Osteoblast (primary cell): Measurements from ENCODE around the gene OPRD1. TPM values are rescaled to one million over a fixed set of nuclear protein-coding genes. Genes with fewer than 3 reads are reported as not detected.

ENCODE experiments used
- DNase-seq: peaks from one replicate; pipeline ENCODE4 v3.0.0; 2011; ENCODE audit warnings: low spot score, mixed read lengths; ENCODE audit not compliant: insufficient read length; ENCODE audit errors: missing footprints
- H2AFZ ChIP-seq: 2 replicates; pipeline ENCODE4 v1.6.0; 2011; ENCODE audit warnings: mild to moderate bottlenecking, low read length
- H3K27ac ChIP-seq: 2 replicates; pipeline ENCODE4 v1.5.1; 2011; ENCODE audit warnings: mild to moderate bottlenecking, low read depth, low read length, moderate library complexity
- H3K27me3 ChIP-seq: 2 replicates; pipeline ENCODE4 v1.6.0; 2012; ENCODE audit warnings: mild to moderate bottlenecking, control low read depth, inconsistent platforms, low read length, moderate library complexity; ENCODE audit not compliant: insufficient read depth
- H3K36me3 ChIP-seq: 2 replicates; pipeline ENCODE4 v1.5.1; 2011; ENCODE audit warnings: mild to moderate bottlenecking, low read length, control low read depth, moderate library complexity; ENCODE audit not compliant: insufficient read depth
- H3K4me1 ChIP-seq: 2 replicates; pipeline ENCODE4 v1.5.1; 2011; ENCODE audit warnings: mild to moderate bottlenecking, low read length, control low read depth, moderate library complexity; ENCODE audit not compliant: insufficient read depth
- H3K4me2 ChIP-seq: 2 replicates; pipeline ENCODE4 v1.6.0; 2011; ENCODE audit warnings: mild to moderate bottlenecking, low read length; ENCODE audit not compliant: insufficient read depth
- H3K4me3 ChIP-seq: fragments of 200-600 bp; sonication (generic); 3 replicates; pipeline ENCODE4 v1.5.1; 2012; ENCODE audit warnings: mild to moderate bottlenecking, low read length, inconsistent platforms; ENCODE audit not compliant: insufficient read depth
- H3K79me2 ChIP-seq: 2 replicates; pipeline ENCODE4 v1.6.0; 2012; ENCODE audit warnings: mild to moderate bottlenecking, low read length, control low read depth, inconsistent platforms; ENCODE audit not compliant: insufficient read depth
- H3K9me3 ChIP-seq: 2 replicates; pipeline ENCODE4 v1.5.1; 2011; ENCODE audit warnings: low read depth, low read length, control low read depth
- H4K20me1 ChIP-seq: 2 replicates; pipeline ENCODE4 v1.6.0; 2012; ENCODE audit warnings: mild to moderate bottlenecking, low read length, control low read depth; ENCODE audit not compliant: insufficient read depth
- CTCF ChIP-seq: IDR thresholded peaks from 2 replicates; pipeline ENCODE4 v1.5.1; 2011; ENCODE audit warnings: mild to moderate bottlenecking, low read depth, low read length, moderate library complexity; ENCODE audit errors: extremely low read depth
- total RNA-seq: library from RNA; depleted of rRNA; stranded (reverse); fragments of >200 nt; gene quantifications from 2 replicates; pipeline ENCODE4 v1.2.3, GENCODE V29; 2012

Gene OPRD1
- total RNA-seq, 1 donor = not detected

- DNase-seq = peak; percentile 71
- no peak for TF ChIP-seq CTCF
- no peaks in the 10 kb centered on the region for H3K9me3 ChIP-seq
Observed at GRCh38 chr1:28807046-28807445, 4.9 kb upstream of the OPRD1 start.

GRCh38 chr1:28807986-28808385 is 4.0 kb upstream of the OPRD1 start:
- H3K4me3 ChIP-seq = no peak overlapping the region
- no peaks in the 10 kb centered on the region for H3K36me3 ChIP-seq
- no peak overlapping the region for H3K4me2 ChIP-seq
- no peaks in the 10 kb centered on the region for H3K9me3 ChIP-seq
- DNase-seq = no peak
- H3K27me3 ChIP-seq = peaks cover 34% of the 10 kb centered on the region
- H2AFZ ChIP-seq = no peak overlapping the region
- H3K27ac ChIP-seq = no peak overlapping the region
- H4K20me1 ChIP-seq = no peaks in the 10 kb centered on the region
- H3K4me1 ChIP-seq = no peaks in the 10 kb centered on the region
- H3K79me2 ChIP-seq = no peaks in the 10 kb centered on the region
- no peak for TF ChIP-seq CTCF

More at GRCh38 chr1:28807046-28807445, 4.9 kb upstream of the OPRD1 start:
- H3K4me1 ChIP-seq = no peaks in the 10 kb centered on the region
- H3K27ac ChIP-seq = no peak overlapping the region
- no peaks in the 10 kb centered on the region for H3K79me2 ChIP-seq
- peaks cover 26% of the 10 kb centered on the region for H3K27me3 ChIP-seq
- H3K36me3 ChIP-seq = no peaks in the 10 kb centered on the region
- H3K4me3 ChIP-seq = no peak overlapping the region
- no peaks in the 10 kb centered on the region for H4K20me1 ChIP-seq
- H2AFZ ChIP-seq = no peak overlapping the region
- H3K4me2 ChIP-seq = no peak overlapping the region

- Histone ChIP-seq H4K20me1 (no peaks in the 10 kb centered on the region), H3K4me3 (no peak overlapping the region), H3K4me2 (no peak overlapping the region), H3K27me3 (peaks cover 67% of the 10 kb centered on the region), H3K27ac (no peak overlapping the region), H3K9me3 (no peaks in the 10 kb centered on the region), H3K79me2 (no peaks in the 10 kb centered on the region), H2AFZ (no peak overlapping the region), H3K36me3 (no peaks in the 10 kb centered on the region), H3K4me1 (no peaks in the 10 kb centered on the region)
- DNase-seq = peak; percentile 56
- no peak for TF ChIP-seq CTCF
Observed at GRCh38 chr1:28811369-28811765, 603 bp upstream of the OPRD1 start.

GRCh38 chr1:28812669-28813468 is 899 bp downstream of the OPRD1 start:
- no peak overlapping the region for H2AFZ ChIP-seq
- TF ChIP-seq CTCF = no peak
- H3K4me2 ChIP-seq = no peak overlapping the region
- no peak overlapping the region for H3K4me3 ChIP-seq
- no peaks in the 10 kb centered on the region for H3K9me3 ChIP-seq
- H3K36me3 ChIP-seq = no peaks in the 10 kb centered on the region
- H3K79me2 ChIP-seq = no peaks in the 10 kb centered on the region
- H3K4me1 ChIP-seq = no peaks in the 10 kb centered on the region
- H3K27me3 ChIP-seq = peaks cover 71% of the 10 kb centered on the region
- DNase-seq = peak; percentile 83
- no peak overlapping the region for H3K27ac ChIP-seq
- H4K20me1 ChIP-seq = no peaks in the 10 kb centered on the region
